Measurements from ENCODE around the gene LYPD5. TPM values are rescaled to one million over a fixed set of nuclear protein-coding genes. Genes with fewer than 3 reads are reported as not detected.

Gene LYPD5
- total and polyA plus RNA-seq, 2 of the 8 experiments (the other 6 are each of a cell fraction or from before 2014, with no cell fraction given): 0.74 to 4.3 TPM

DNA sequence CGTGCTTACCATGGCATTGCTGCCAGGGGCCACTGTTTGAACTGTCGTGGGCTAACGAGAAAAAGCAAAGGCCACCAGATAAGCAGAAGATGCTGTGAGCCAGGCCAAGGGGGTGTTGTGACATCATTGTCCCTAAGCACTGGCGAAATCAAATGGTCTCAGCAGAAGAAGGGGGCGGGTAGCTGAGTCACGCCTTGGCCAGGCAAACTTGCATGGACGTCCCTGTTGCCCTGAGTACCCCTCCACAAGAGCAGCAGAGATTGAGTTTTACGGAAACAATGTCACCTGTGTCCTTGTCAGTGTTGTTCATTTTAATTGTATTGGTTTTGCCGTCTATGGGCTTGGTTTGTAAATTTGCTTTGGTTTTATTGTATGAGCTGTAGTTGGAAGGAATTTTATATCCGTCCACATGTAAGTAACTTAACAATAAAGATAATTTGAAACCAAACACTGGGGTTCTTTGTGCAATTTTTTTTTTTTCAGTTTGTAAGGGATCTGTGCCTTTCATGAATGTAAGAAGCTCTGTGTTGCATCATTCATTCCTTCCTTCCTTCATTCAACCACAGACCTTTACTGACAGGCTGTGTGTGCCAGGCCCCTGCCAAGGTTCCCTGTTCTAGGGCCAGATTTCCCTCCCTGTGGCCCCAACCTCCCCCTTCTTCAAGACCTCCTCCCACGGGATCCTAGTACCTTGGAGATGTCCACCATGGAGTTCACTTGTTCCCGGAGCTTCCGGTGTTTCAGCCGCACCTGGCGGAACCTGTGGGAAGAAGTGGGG, 33.8 kb downstream of the LYPD5 start:
- H3K4me3 ChIP-seq (ENCODE audit: extremely low read depth in 1 of 4, insufficient read depth in 2 of 4, low read depth in 3 of 4, low read length in 4 of 4): no peak overlapping the region
- no peaks in the 10 kb centered on the region for H3K79me2 ChIP-seq (ENCODE audit: control insufficient read depth in 1 of 2, insufficient read depth in 2 of 2, low read length in 2 of 2)
- no peak overlapping the region for H2BK5ac ChIP-seq (ENCODE audit: low read depth, low read length)
- no peak overlapping the region for H3K18ac ChIP-seq (ENCODE audit: extremely low read depth, low read length)
- H2AFZ ChIP-seq (ENCODE audit: low read length): no peak overlapping the region
- ChIA-PET POLR2A (ENCODE audit: partially characterized antibody) (interaction anchor here (0.8 to 1.0 kb wide), 2 partner anchors 13 to 19 kb away, joined by 3 to 4 read pairs; no protein-coding TSS in a partner anchor), CTCF (ENCODE audit: partially characterized antibody) (interaction anchor here (0.6 to 37.0 kb wide), 8 partner anchors 11 to 114 kb away, joined by 3 to 703 read pairs (median 4); partner anchors contain the start of genes KCNN4 and SMG9)
- no peak overlapping the region for H4K8ac ChIP-seq (ENCODE audit: extremely low read depth, insufficient read depth, low read length)
- peaks cover 10 to 24% (median 16%) of the 10 kb centered on the region in 4 experiments for H3K27me3 ChIP-seq (replicated peaks in 1 of 4; ENCODE audit: control insufficient read depth in 3 of 4, extremely low read depth in 1 of 4, insufficient read depth in 3 of 4, low read length in 3 of 4)
- H2AK5ac ChIP-seq (ENCODE audit: low read depth, low read length): no peak overlapping the region
- 87% methylated on average over 14 of the region's 15 CpGs; no CpG with 5 or more reads in 1 of the 2 experiments for WGBS, 2 experiments (ENCODE audit: extremely low coverage in 1 of 2, insufficient coverage in 1 of 2, insufficient read length in 1 of 2, insufficient replicate concordance in 2 of 2, low coverage in 1 of 2, low lambda C conversion rate in 2 of 2, missing lambda C conversion rate in 1 of 2)
- H3K27ac ChIP-seq (ENCODE audit: low read depth, low read length): no peak overlapping the region
- H3K9ac ChIP-seq (replicated peaks in 1 of 4; ENCODE audit: extremely low read depth in 1 of 4, low read depth in 3 of 4, low read length in 3 of 4): no peak overlapping the region
- H2BK15ac ChIP-seq (ENCODE audit: low read length): no peak overlapping the region
- peaks cover 2 to 7% (median 4%) of the 10 kb centered on the region in 4 experiments; a peak in 4 of 7 replicates for H3K4me1 ChIP-seq (replicated peaks in 1 of 4; ENCODE audit: control insufficient read depth in 3 of 4, insufficient read depth in 4 of 4, low read length in 3 of 4)
- no peak overlapping the region for H3K23ac ChIP-seq (ENCODE audit: insufficient read length)
- H2BK20ac ChIP-seq (ENCODE audit: low read length): no peak overlapping the region
- no peak overlapping the region for H4K5ac ChIP-seq (ENCODE audit: insufficient read length, low read depth, low read length)
- H3K23me2 ChIP-seq (ENCODE audit: low read depth, low read length): no peaks in the 10 kb centered on the region
- no peak overlapping the region for H4K91ac ChIP-seq (replicated peaks; ENCODE audit: insufficient read length, low read length)
- H3K36me3 ChIP-seq (ENCODE audit: control insufficient read depth in 2 of 4, insufficient read depth in 4 of 4, low read length in 3 of 4): no peaks in the 10 kb centered on the region
- DNase-seq (ENCODE audit: low read depth in 1 of 2, low spot score in 2 of 2) (no peak), FAIRE-seq (no peak)
- no peaks in the 10 kb centered on the region for H3K9me3 ChIP-seq (ENCODE audit: insufficient read depth in 2 of 2, low read depth in 1 of 2, low read length in 1 of 2)
- H4K20me1 ChIP-seq (replicated peaks in 1 of 2; ENCODE audit: control insufficient read depth in 1 of 2, insufficient read depth in 2 of 2, low read length in 2 of 2): peaks cover 0 to 2% of the 10 kb centered on the region in 2 experiments
- no peak overlapping the region for H3K14ac ChIP-seq (ENCODE audit: insufficient read length)
- H3K56ac ChIP-seq (replicated peaks; ENCODE audit: insufficient read length, low read depth, low read length): no peak overlapping the region
- H2BK12ac ChIP-seq (ENCODE audit: low read depth, low read length): no peak overlapping the region
- H2BK120ac ChIP-seq (replicated peaks; ENCODE audit: low read depth, low read length): no peak overlapping the region
- H3K4me2 ChIP-seq (ENCODE audit: insufficient read depth in 1 of 2, low read depth in 2 of 2, low read length in 2 of 2): no peak overlapping the region
- H3K4ac ChIP-seq (replicated peaks; ENCODE audit: insufficient read length, low read depth, low read length): no peak overlapping the region
- H3K79me1 ChIP-seq (ENCODE audit: low read depth, low read length): no peaks in the 10 kb centered on the region
- TF ChIP-seq NRF1 (IDR thresholded peaks at IDR 0.05; ENCODE audit: low read depth, low read length): no peak
- no peak for TF ChIP-seq TAF1 (IDR thresholded peaks at IDR 0.05; ENCODE audit: low read depth, low read length)
- TF ChIP-seq TAF7 (optimal IDR thresholded peaks at IDR 0.05; ENCODE audit: borderline replicate concordance, low read depth, low read length): no peak
- no peak for TF ChIP-seq HDAC6 (IDR thresholded peaks at IDR 0.05; ENCODE audit: low read depth, low read length)
- no peak for TF ChIP-seq SAP30 (IDR thresholded peaks at IDR 0.05; ENCODE audit: insufficient read depth, insufficient replicate concordance, low read length)
- no peak for TF ChIP-seq RBBP5 (IDR thresholded peaks at IDR 0.05; ENCODE audit: borderline replicate concordance, low read depth, low read length)
- TF ChIP-seq RAD21 (IDR thresholded peaks at IDR 0.05 in 1 of 2, conservative IDR thresholded peaks at IDR 0.05 in 1 of 2; ENCODE audit: low read depth in 2 of 2, low read length in 2 of 2): no peak
- no peak for TF ChIP-seq POU5F1 (IDR thresholded peaks at IDR 0.05; ENCODE audit: low read depth, low read length)
- TF ChIP-seq, protein P1, sequence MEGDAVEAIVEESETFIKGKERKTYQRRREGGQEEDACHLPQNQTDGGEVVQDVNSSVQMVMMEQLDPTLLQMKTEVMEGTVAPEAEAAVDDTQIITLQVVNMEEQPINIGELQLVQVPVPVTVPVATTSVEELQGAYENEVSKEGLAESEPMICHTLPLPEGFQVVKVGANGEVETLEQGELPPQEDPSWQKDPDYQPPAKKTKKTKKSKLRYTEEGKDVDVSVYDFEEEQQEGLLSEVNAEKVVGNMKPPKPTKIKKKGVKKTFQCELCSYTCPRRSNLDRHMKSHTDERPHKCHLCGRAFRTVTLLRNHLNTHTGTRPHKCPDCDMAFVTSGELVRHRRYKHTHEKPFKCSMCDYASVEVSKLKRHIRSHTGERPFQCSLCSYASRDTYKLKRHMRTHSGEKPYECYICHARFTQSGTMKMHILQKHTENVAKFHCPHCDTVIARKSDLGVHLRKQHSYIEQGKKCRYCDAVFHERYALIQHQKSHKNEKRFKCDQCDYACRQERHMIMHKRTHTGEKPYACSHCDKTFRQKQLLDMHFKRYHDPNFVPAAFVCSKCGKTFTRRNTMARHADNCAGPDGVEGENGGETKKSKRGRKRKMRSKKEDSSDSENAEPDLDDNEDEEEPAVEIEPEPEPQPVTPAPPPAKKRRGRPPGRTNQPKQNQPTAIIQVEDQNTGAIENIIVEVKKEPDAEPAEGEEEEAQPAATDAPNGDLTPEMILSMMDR (IDR thresholded peaks at IDR 0.05; ENCODE audit: control extremely low read depth in 1 of 3, insufficient read depth in 1 of 3, low read depth in 1 of 3, low read length in 3 of 3): no peak
